ENCODE results near the gene RNF34.

RNF34 gene

GRCh38 chr12:121397521-121397920 is 2.4 kb upstream of the RNF34 start:
- no peak overlapping the region for H3K23ac ChIP-seq (ENCODE audit: low read depth, low read length, poor library complexity)
- H3K4me3 ChIP-seq (ENCODE audit: low read length in 2 of 2) = no peak overlapping the region
- H3K18ac ChIP-seq (ENCODE audit: low read length) = no peak overlapping the region
- no peak overlapping the region for H2AK5ac ChIP-seq (ENCODE audit: low read depth, low read length)
- no peak overlapping the region for H3K4ac ChIP-seq (ENCODE audit: low read length)
- H2BK12ac ChIP-seq (ENCODE audit: low read length) = no peak overlapping the region
- no peak overlapping the region for H2BK5ac ChIP-seq (ENCODE audit: low read length)
- H4K91ac ChIP-seq (ENCODE audit: low read depth, low read length, poor library complexity) = no peak overlapping the region
- H3K9ac ChIP-seq (ENCODE audit: low read depth, low read length, poor library complexity) = no peak overlapping the region
- H2BK120ac ChIP-seq (ENCODE audit: low read depth, low read length) = no peak overlapping the region
- no peaks in the 10 kb centered on the region for H3K27me3 ChIP-seq (ENCODE audit: control insufficient read depth in 3 of 3, insufficient read depth in 3 of 3, low read depth in 1 of 3, low read length in 3 of 3)
- no peak overlapping the region for H2BK15ac ChIP-seq (ENCODE audit: low read length)
- no peak overlapping the region for H2AFZ ChIP-seq (ENCODE audit: low read length)
- peaks cover 0 to 8% of the 10 kb centered on the region in 2 donors for H3K4me1 ChIP-seq (ENCODE audit: control insufficient read depth in 2 of 2, insufficient read depth in 1 of 2, low read depth in 1 of 2, low read length in 2 of 2)
- H4K8ac ChIP-seq (ENCODE audit: low read depth, low read length) = no peak overlapping the region
- no peaks in the 10 kb centered on the region for H3K79me1 ChIP-seq (ENCODE audit: low read depth, low read length)
- no peak overlapping the region for H3K4me2 ChIP-seq (ENCODE audit: insufficient read depth, low read length, poor library complexity, severe bottlenecking)
- H3K14ac ChIP-seq (ENCODE audit: low read length) = no peak overlapping the region
- H3K9me3 ChIP-seq (replicated peaks in 1 of 2; ENCODE audit: control insufficient read depth in 2 of 2, insufficient read depth in 1 of 2, low read depth in 1 of 2, low read length in 2 of 2) = no peaks in the 10 kb centered on the region
- H3K27ac ChIP-seq (replicated peaks; ENCODE audit: low read length) = no peak overlapping the region
- WGBS, 2 donors (ENCODE audit: extremely low coverage in 2 of 2, insufficient read length in 2 of 2, insufficient replicate concordance in 1 of 2) = no CpG with 5 or more reads among the region's 14 CpGs
- DNase-seq (ENCODE audit: low spot score) = no peak
- H3K36me3 ChIP-seq (replicated peaks in 1 of 2; ENCODE audit: control insufficient read depth in 2 of 2, insufficient read depth in 2 of 2, low read length in 2 of 2) = peaks cover 0 to 3% of the 10 kb centered on the region in 2 donors

GRCh38 chr12:121398355-121398754 is 1.6 kb upstream of the RNF34 start:
- Histone ChIP-seq H2AFZ (ENCODE audit: low read length) (no peak overlapping the region), H4K91ac (ENCODE audit: low read depth, low read length, poor library complexity) (no peak overlapping the region), H2BK15ac (ENCODE audit: low read length) (no peak overlapping the region), H3K4me1 (ENCODE audit: control insufficient read depth in 2 of 2, insufficient read depth in 1 of 2, low read depth in 1 of 2, low read length in 2 of 2) (peaks cover 0 to 8% of the 10 kb centered on the region in 2 donors), H2AK5ac (ENCODE audit: low read depth, low read length) (no peak overlapping the region), H3K18ac (ENCODE audit: low read length) (no peak overlapping the region), H3K4me2 (ENCODE audit: insufficient read depth, low read length, poor library complexity, severe bottlenecking) (no peak overlapping the region), H3K14ac (ENCODE audit: low read length) (no peak overlapping the region), H3K9me3 (replicated peaks in 1 of 2; ENCODE audit: control insufficient read depth in 2 of 2, insufficient read depth in 1 of 2, low read depth in 1 of 2, low read length in 2 of 2) (no peaks in the 10 kb centered on the region), H3K4ac (ENCODE audit: low read length) (no peak overlapping the region), H2BK12ac (ENCODE audit: low read length) (no peak overlapping the region), H3K36me3 (replicated peaks in 1 of 2; ENCODE audit: control insufficient read depth in 2 of 2, insufficient read depth in 2 of 2, low read length in 2 of 2) (peaks cover 0 to 8% of the 10 kb centered on the region in 2 donors), H2BK5ac (ENCODE audit: low read length) (no peak overlapping the region), H3K27ac (replicated peaks; ENCODE audit: low read length) (no peak overlapping the region), H2BK120ac (ENCODE audit: low read depth, low read length) (no peak overlapping the region), H3K9ac (ENCODE audit: low read depth, low read length, poor library complexity) (no peak overlapping the region), H3K27me3 (ENCODE audit: control insufficient read depth in 3 of 3, insufficient read depth in 3 of 3, low read depth in 1 of 3, low read length in 3 of 3) (no peaks in the 10 kb centered on the region), H3K4me3 (ENCODE audit: low read length in 2 of 2) (peak overlapping the region in 1 of 2 donors; percentile 96), H3K23ac (ENCODE audit: low read depth, low read length, poor library complexity) (no peak overlapping the region), H3K79me1 (ENCODE audit: low read depth, low read length) (no peaks in the 10 kb centered on the region), H4K8ac (ENCODE audit: low read depth, low read length) (no peak overlapping the region)
- no peak for DNase-seq (ENCODE audit: low spot score)
- no CpG with 5 or more reads among the region's 5 CpGs for WGBS, 2 donors (ENCODE audit: extremely low coverage in 2 of 2, insufficient read length in 2 of 2, insufficient replicate concordance in 1 of 2)

- Histone ChIP-seq H3K9me3 (replicated peaks in 1 of 2; ENCODE audit: control insufficient read depth in 2 of 2, insufficient read depth in 1 of 2, low read depth in 1 of 2, low read length in 2 of 2) (no peaks in the 10 kb centered on the region), H3K4ac (ENCODE audit: low read length) (no peak overlapping the region), H3K4me1 (ENCODE audit: control insufficient read depth in 2 of 2, insufficient read depth in 1 of 2, low read depth in 1 of 2, low read length in 2 of 2) (peaks cover 0 to 8% of the 10 kb centered on the region in 2 donors), H2BK15ac (ENCODE audit: low read length) (no peak overlapping the region), H3K27ac (replicated peaks; ENCODE audit: low read length) (peak overlapping the region; percentile 79), H3K4me2 (ENCODE audit: insufficient read depth, low read length, poor library complexity, severe bottlenecking) (peak overlapping the region; percentile 91), H3K4me3 (ENCODE audit: low read length in 2 of 2) (peak overlapping the region; percentile 91 to 96), H4K91ac (ENCODE audit: low read depth, low read length, poor library complexity) (no peak overlapping the region), H2BK12ac (ENCODE audit: low read length) (no peak overlapping the region), H3K14ac (ENCODE audit: low read length) (peak overlapping the region; percentile 97), H2AFZ (ENCODE audit: low read length) (peak overlapping the region; percentile 88), H4K8ac (ENCODE audit: low read depth, low read length) (no peak overlapping the region), H3K36me3 (replicated peaks in 1 of 2; ENCODE audit: control insufficient read depth in 2 of 2, insufficient read depth in 2 of 2, low read length in 2 of 2) (peaks cover 0 to 30% of the 10 kb centered on the region in 2 donors), H3K27me3 (ENCODE audit: control insufficient read depth in 3 of 3, insufficient read depth in 3 of 3, low read depth in 1 of 3, low read length in 3 of 3) (no peaks in the 10 kb centered on the region), H3K18ac (ENCODE audit: low read length) (peak overlapping the region; percentile 98), H3K9ac (ENCODE audit: low read depth, low read length, poor library complexity) (peak overlapping the region; percentile 94), H3K23ac (ENCODE audit: low read depth, low read length, poor library complexity) (peak overlapping the region; percentile 97), H3K79me1 (ENCODE audit: low read depth, low read length) (no peaks in the 10 kb centered on the region), H2AK5ac (ENCODE audit: low read depth, low read length) (peak overlapping the region; percentile 46), H2BK5ac (ENCODE audit: low read length) (peak overlapping the region; percentile 90), H2BK120ac (ENCODE audit: low read depth, low read length) (peak overlapping the region; percentile 72)
- DNase-seq (ENCODE audit: low spot score) = peak; percentile 27
- WGBS, 2 donors (ENCODE audit: extremely low coverage in 2 of 2, insufficient read length in 2 of 2, insufficient replicate concordance in 1 of 2) = no CpG with 5 or more reads among the region's 48 CpGs
Observed at GRCh38 chr12:121400332-121401139, 618 bp downstream of the RNF34 start.

- Histone ChIP-seq H3K36me3 (replicated peaks in 1 of 2; ENCODE audit: control insufficient read depth in 2 of 2, insufficient read depth in 2 of 2, low read length in 2 of 2) (peaks cover 0 to 56% of the 10 kb centered on the region in 2 donors), H3K14ac (ENCODE audit: low read length) (no peak overlapping the region), H3K23ac (ENCODE audit: low read depth, low read length, poor library complexity) (no peak overlapping the region), H3K18ac (ENCODE audit: low read length) (no peak overlapping the region), H2BK120ac (ENCODE audit: low read depth, low read length) (no peak overlapping the region), H3K4me3 (ENCODE audit: low read length in 2 of 2) (no peak overlapping the region), H2BK12ac (ENCODE audit: low read length) (no peak overlapping the region), H3K4ac (ENCODE audit: low read length) (no peak overlapping the region), H2BK5ac (ENCODE audit: low read length) (no peak overlapping the region), H3K9me3 (replicated peaks in 1 of 2; ENCODE audit: control insufficient read depth in 2 of 2, insufficient read depth in 1 of 2, low read depth in 1 of 2, low read length in 2 of 2) (no peaks in the 10 kb centered on the region), H3K79me1 (ENCODE audit: low read depth, low read length) (no peaks in the 10 kb centered on the region), H3K4me2 (ENCODE audit: insufficient read depth, low read length, poor library complexity, severe bottlenecking) (no peak overlapping the region), H2AK5ac (ENCODE audit: low read depth, low read length) (no peak overlapping the region), H3K4me1 (ENCODE audit: control insufficient read depth in 2 of 2, insufficient read depth in 1 of 2, low read depth in 1 of 2, low read length in 2 of 2) (peaks cover 0 to 8% of the 10 kb centered on the region in 2 donors), H4K91ac (ENCODE audit: low read depth, low read length, poor library complexity) (no peak overlapping the region), H3K27ac (replicated peaks; ENCODE audit: low read length) (no peak overlapping the region), H3K9ac (ENCODE audit: low read depth, low read length, poor library complexity) (no peak overlapping the region), H4K8ac (ENCODE audit: low read depth, low read length) (no peak overlapping the region), H2AFZ (ENCODE audit: low read length) (no peak overlapping the region), H3K27me3 (ENCODE audit: control insufficient read depth in 3 of 3, insufficient read depth in 3 of 3, low read depth in 1 of 3, low read length in 3 of 3) (no peaks in the 10 kb centered on the region), H2BK15ac (ENCODE audit: low read length) (no peak overlapping the region)
- no CpG with 5 or more reads among the region's 5 CpGs for WGBS, 2 donors (ENCODE audit: extremely low coverage in 2 of 2, insufficient read length in 2 of 2, insufficient replicate concordance in 1 of 2)
- DNase-seq (ENCODE audit: low spot score) = no peak
Observed at GRCh38 chr12:121403721-121404120, 3.8 kb downstream of the RNF34 start.

All from neuronal stem cell (in vitro differentiated cells).